Brain microvascular endothelial cell (primary cell): ENCODE data around the gene VPS13D.

ENCODE experiments used
- DNase-seq: peaks from one replicate; pipeline ENCODE4 v3.0.0-alpha.2; 2020
- H3K27ac ChIP-seq: fragments of 250-450 bp; sonication (Bioruptor Pico); 2 replicates; pipeline ENCODE4 v1.5.1; 2020; ENCODE audit warnings: mild to moderate bottlenecking, moderate library complexity
- H3K27me3 ChIP-seq: fragments of 250-450 bp; sonication (Bioruptor Pico); replicated peaks from 2 replicates; pipeline ENCODE4 v1.5.1; 2020; ENCODE audit warnings: mild to moderate bottlenecking
- H3K36me3 ChIP-seq: fragments of 250-450 bp; sonication (Bioruptor Pico); replicated peaks from 2 replicates; pipeline ENCODE4 v1.5.1; 2020; ENCODE audit warnings: mild to moderate bottlenecking
- H3K4me3 ChIP-seq: 2 replicates; pipeline ENCODE4 v1.5.1; 2011; ENCODE audit warnings: low read depth, mild to moderate bottlenecking, control low read depth, low read length, moderate library complexity
- in situ Hi-C: cut with HindIII; loops from 2 replicates; pipeline ENCODE4 v1.10.0; 2017; ENCODE audit warnings: low sequenced_read_pairs, low pct_ligation_motif_present
- TF ChIP-seq, protein P1 (sequence below): IDR thresholded peaks from 2 replicates; pipeline ENCODE4 v1.5.1; 2011; ENCODE audit warnings: low read depth, mild to moderate bottlenecking, moderate library complexity, low read length, control low read depth, inconsistent platforms; ENCODE audit errors: missing control alignments

VPS13D gene

DNA sequence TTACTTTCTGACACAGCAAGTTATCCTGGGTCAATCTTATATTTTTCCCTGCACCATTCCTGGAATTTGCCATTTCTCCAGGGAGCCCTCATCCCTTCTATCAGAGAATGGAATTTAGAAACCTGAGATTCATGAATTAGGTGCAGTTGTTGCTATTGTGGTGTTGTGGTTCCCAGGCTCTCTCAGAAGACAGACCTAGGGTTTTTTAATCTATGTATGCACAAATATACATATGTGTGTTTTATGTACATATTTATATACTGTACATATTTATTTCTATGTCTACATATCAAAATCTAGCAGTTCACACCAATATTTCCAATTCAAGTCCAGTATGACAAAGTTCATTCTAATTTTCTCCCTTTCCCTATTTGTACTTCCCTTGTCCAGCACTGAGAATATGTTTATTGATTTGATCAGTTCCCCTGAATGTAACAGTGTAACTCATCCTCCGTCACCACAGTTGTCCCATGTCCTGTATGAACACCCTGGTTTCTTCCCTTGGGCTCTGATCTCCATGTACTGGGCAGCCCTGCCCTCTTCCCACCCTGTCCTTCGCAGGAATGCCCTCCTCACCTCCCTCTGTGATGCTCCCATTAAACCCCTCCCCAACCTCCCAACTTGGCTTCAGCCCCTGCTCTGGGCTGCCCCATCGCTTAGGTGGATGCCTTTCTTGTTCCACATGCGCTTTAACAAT is 145.5 kb downstream of the VPS13D start:
- Histone ChIP-seq H3K36me3 (peaks cover 20% of the 10 kb centered on the region), H3K27ac (no peak overlapping the region), H3K27me3 (no peaks in the 10 kb centered on the region), H3K4me3 (no peak overlapping the region)
- TF ChIP-seq, protein P1, sequence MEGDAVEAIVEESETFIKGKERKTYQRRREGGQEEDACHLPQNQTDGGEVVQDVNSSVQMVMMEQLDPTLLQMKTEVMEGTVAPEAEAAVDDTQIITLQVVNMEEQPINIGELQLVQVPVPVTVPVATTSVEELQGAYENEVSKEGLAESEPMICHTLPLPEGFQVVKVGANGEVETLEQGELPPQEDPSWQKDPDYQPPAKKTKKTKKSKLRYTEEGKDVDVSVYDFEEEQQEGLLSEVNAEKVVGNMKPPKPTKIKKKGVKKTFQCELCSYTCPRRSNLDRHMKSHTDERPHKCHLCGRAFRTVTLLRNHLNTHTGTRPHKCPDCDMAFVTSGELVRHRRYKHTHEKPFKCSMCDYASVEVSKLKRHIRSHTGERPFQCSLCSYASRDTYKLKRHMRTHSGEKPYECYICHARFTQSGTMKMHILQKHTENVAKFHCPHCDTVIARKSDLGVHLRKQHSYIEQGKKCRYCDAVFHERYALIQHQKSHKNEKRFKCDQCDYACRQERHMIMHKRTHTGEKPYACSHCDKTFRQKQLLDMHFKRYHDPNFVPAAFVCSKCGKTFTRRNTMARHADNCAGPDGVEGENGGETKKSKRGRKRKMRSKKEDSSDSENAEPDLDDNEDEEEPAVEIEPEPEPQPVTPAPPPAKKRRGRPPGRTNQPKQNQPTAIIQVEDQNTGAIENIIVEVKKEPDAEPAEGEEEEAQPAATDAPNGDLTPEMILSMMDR = no peak
- DNase-seq = no peak
- in situ Hi-C loops = no loop called here

DNA sequence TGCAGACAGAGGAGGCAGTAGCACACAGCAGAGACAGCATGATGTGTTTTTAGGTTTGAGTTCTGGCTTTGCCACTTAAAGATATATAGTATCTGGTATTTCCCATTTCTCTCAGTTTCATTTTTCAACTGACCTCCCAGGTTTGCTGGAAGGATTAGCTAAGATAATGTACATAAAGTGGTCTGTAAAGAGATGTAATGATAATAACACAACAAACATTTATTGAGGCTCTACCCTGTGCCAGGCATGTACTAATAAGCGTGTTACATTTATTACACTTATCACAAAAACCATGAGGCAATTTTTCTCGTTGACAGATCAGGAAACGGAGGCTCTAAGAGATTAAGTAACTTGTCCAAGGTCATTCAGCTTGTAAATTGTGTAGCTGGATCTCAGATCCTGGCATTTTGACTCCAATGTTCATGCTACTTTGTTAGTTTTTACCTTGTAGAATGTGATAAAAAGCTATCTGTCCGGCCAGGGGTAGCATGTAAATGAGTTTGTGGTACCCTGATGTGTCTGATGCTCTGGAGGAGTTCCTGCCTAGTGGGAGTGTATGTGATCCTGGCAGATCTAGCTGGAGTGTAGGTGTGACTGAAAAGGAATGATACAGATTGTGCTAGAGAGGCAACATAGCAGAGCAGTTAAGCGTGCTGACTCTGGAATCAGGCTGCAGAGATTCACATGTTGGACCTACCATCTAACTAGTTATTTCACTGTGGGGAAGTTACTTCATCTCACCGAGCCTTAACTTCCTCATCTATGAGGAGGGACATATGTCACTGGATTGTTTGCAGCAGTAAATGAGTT is 146.6 kb downstream of the VPS13D start:
- Histone ChIP-seq H3K36me3 (peaks cover 20% of the 10 kb centered on the region), H3K27me3 (no peaks in the 10 kb centered on the region), H3K4me3 (no peak overlapping the region), H3K27ac (no peak overlapping the region)
- DNase-seq = no peak
- in situ Hi-C loops = no loop called here
- TF ChIP-seq, protein P1 = no peak

DNA sequence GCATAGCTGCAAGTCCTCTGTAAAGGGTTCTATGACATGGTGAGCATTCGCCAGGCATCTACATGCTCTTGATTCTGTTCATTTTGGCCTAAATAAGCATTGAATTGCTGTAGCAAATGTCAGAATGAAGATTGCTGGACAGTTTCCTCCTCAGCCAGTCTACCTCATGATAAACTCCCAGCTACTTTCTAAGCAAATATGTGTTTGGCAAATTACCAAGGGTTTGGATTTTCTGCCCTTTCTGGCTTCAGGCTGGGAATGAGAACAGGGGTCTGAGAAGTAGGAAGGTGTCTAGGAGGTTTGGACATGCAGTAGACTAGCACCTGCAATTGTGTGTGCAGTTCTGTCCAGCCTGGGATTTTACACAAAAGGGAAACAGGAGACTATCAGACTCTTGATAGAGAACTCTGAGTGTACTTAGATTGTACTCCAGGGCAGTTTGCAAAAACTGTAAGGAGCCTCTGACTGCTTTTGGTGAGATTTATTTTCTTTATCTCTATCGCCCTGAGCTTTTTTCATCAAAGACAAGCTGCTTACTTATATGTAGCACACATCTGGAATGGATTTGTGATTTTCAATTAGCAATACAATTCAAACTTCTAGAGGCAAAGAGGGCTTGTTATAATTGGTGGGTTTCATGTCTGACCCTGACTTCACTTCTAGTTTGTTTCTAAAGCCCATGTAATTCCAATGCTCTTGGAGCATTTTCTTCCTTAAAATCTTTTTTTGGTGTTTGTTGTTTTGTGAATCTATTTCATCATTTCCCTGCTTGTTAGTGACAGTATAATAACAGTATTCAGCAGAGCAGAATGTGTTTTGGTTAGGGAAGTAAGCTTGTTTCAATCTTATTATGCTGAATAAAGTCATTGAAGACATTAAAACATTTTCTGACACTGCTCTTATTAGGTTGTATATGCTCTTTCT is 150.8 kb downstream of the VPS13D start:
- Histone ChIP-seq H3K27me3 (no peaks in the 10 kb centered on the region), H3K36me3 (peaks cover 20% of the 10 kb centered on the region), H3K4me3 (no peak overlapping the region), H3K27ac (no peak overlapping the region)
- TF ChIP-seq, protein P1 = no peak
- DNase-seq = no peak
- in situ Hi-C loops = no loop called here

- TF ChIP-seq, protein P1 = no peak
- in situ Hi-C loops = no loop called here
- peaks cover 39% of the 10 kb centered on the region for H3K36me3 ChIP-seq
- no peak overlapping the region for H3K27ac ChIP-seq
- no peak for DNase-seq
- no peaks in the 10 kb centered on the region for H3K27me3 ChIP-seq
- no peak overlapping the region for H3K4me3 ChIP-seq
These were observed 153.2 kb downstream of the VPS13D start for GRCh38 chr1:12383001-12383400.

GRCh38 chr1:12383786-12384185 is 154.0 kb downstream of the VPS13D start:
- in situ Hi-C loops = no loop called here
- Histone ChIP-seq H3K36me3 (peaks cover 39% of the 10 kb centered on the region), H3K27me3 (no peaks in the 10 kb centered on the region), H3K4me3 (no peak overlapping the region), H3K27ac (peak overlapping the region; percentile 59)
- peak; percentile 38 for DNase-seq
- TF ChIP-seq, protein P1 = no peak
